ENCODE measurements around the gene NLRC3.

NLRC3 gene

GRCh38 chr16:3548859-3549258, 28.3 kb downstream of the NLRC3 start:
- TF ChIP-seq, protein P1, sequence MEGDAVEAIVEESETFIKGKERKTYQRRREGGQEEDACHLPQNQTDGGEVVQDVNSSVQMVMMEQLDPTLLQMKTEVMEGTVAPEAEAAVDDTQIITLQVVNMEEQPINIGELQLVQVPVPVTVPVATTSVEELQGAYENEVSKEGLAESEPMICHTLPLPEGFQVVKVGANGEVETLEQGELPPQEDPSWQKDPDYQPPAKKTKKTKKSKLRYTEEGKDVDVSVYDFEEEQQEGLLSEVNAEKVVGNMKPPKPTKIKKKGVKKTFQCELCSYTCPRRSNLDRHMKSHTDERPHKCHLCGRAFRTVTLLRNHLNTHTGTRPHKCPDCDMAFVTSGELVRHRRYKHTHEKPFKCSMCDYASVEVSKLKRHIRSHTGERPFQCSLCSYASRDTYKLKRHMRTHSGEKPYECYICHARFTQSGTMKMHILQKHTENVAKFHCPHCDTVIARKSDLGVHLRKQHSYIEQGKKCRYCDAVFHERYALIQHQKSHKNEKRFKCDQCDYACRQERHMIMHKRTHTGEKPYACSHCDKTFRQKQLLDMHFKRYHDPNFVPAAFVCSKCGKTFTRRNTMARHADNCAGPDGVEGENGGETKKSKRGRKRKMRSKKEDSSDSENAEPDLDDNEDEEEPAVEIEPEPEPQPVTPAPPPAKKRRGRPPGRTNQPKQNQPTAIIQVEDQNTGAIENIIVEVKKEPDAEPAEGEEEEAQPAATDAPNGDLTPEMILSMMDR (IDR thresholded peaks at IDR 0.05; ENCODE audit: borderline replicate concordance, insufficient read depth, low read depth, low read length): no peak

GRCh38 chr16:3548445-3548844, 28.8 kb downstream of the NLRC3 start:
- H3K4me3 ChIP-seq (ENCODE audit: low read depth, low read length): no peak overlapping the region
- TF ChIP-seq, protein P1 (IDR thresholded peaks at IDR 0.05; ENCODE audit: borderline replicate concordance, insufficient read depth, low read depth, low read length): no peak

More at GRCh38 chr16:3548859-3549258, 28.3 kb downstream of the NLRC3 start:
- H3K4me3 ChIP-seq (ENCODE audit: low read depth, low read length): no peak overlapping the region

GRCh38 chr16:3546986-3547682, 30.1 kb downstream of the NLRC3 start:
- TF ChIP-seq, protein P1 (IDR thresholded peaks at IDR 0.05; ENCODE audit: borderline replicate concordance, insufficient read depth, low read depth, low read length): no peak

DNA sequence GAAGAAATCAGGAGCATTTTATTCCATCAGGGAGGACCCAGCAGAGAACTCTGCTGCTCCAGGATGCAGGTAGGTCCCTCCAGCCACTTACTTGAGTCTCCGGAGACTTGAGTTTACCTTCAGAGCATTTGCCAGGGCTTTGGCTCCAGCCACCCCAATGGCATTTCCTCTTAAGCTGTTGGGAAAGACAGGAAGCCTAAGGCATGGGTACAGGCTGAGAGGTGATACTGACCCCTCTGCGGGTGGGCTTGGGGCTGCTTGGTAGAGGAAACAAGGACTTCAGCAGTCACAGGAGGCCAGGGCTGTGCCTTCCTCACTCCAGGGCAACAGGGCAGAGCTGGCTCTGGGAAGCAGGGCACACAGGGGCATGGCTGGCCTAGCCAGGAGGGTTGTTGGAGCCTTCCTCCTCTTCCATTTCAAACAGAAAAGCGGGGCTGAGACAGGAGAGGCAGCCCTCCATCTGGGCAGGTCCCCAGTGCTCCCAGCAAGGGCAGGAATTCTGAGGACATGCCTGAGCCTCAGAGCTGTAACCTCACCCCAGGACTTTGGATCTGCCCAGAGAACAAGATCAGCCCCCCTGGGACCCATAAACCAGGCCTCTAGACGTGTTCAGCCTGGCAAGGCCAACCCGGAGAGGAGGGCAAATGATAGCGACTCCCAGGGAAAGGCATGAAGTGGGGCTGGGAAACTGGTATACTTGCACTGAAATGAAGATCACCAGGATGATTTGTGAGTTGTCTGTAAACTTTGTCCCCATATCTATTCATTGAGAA, 34.4 kb downstream of the NLRC3 start:
- TF ChIP-seq, protein P1 (IDR thresholded peaks at IDR 0.05; ENCODE audit: borderline replicate concordance, insufficient read depth, low read depth, low read length): no peak
- H3K4me3 ChIP-seq (ENCODE audit: low read depth, low read length): no peak overlapping the region

More at GRCh38 chr16:3546986-3547682, 30.1 kb downstream of the NLRC3 start:
- no peak overlapping the region for H3K4me3 ChIP-seq (ENCODE audit: low read depth, low read length)

- no peak overlapping the region for H3K4me3 ChIP-seq (ENCODE audit: low read depth, low read length)
- TF ChIP-seq, protein P1 (IDR thresholded peaks at IDR 0.05; ENCODE audit: borderline replicate concordance, insufficient read depth, low read depth, low read length): no peak
These were observed 35.6 kb downstream of the NLRC3 start for GRCh38 chr16:3541527-3542155.

GRCh38 chr16:3538222-3538621, 39.0 kb downstream of the NLRC3 start:
- no peak overlapping the region for H3K4me3 ChIP-seq (ENCODE audit: low read depth, low read length)
- TF ChIP-seq, protein P1 (IDR thresholded peaks at IDR 0.05; ENCODE audit: borderline replicate concordance, insufficient read depth, low read depth, low read length): no peak

Measured in GM12875 (cell line).